GM23248 (cell line): ENCODE results near the gene ZNF750. TPM values are rescaled to one million over a fixed set of nuclear protein-coding genes. Genes with fewer than 3 reads are reported as not detected.

Source experiments
- DNase-seq: peaks from one replicate; pipeline ENCODE4 v3.0.0-alpha.2; 2015
- H2AFZ ChIP-seq: fragments of 200-600 bp; sonication (generic); 2 replicates; pipeline ENCODE4 v1.6.1; 2016; ENCODE audit warnings: antibody characterized with exemption
- H3F3A ChIP-seq: fragments of 200-600 bp; sonication (generic); 2 replicates; pipeline ENCODE4 v1.6.1; 2016; ENCODE audit warnings: mild to moderate bottlenecking, antibody characterized with exemption, mixed run types; ENCODE audit not compliant: insufficient read depth
- H3K27ac ChIP-seq: fragments of 200-600 bp; sonication (generic); 2 replicates; pipeline ENCODE4 v1.5.1; 2016; ENCODE audit warnings: mild to moderate bottlenecking
- H3K27me3 ChIP-seq: fragments of 200-600 bp; sonication (generic); replicated peaks from 2 replicates; pipeline ENCODE4 v1.6.1; 2016; ENCODE audit warnings: mild to moderate bottlenecking; ENCODE audit not compliant: insufficient read depth
- H3K36me3 ChIP-seq: fragments of 200-600 bp; sonication (generic); 2 replicates; pipeline ENCODE4 v1.6.1; 2016; ENCODE audit warnings: low read depth, mild to moderate bottlenecking
- H3K4me1 ChIP-seq: fragments of 200-600 bp; sonication (generic); 2 replicates; pipeline ENCODE4 v1.6.1; 2016; ENCODE audit warnings: mild to moderate bottlenecking; ENCODE audit not compliant: insufficient read depth
- H3K4me2 ChIP-seq: fragments of 200-600 bp; sonication (generic); one replicate; pipeline ENCODE4 v1.6.1; 2016; ENCODE audit warnings: mild to moderate bottlenecking; ENCODE audit not compliant: unreplicated experiment
- H3K4me3 ChIP-seq: fragments of 200-600 bp; sonication (generic); 2 replicates; pipeline ENCODE4 v1.5.1; 2016; ENCODE audit warnings: mild to moderate bottlenecking
- H3K79me2 ChIP-seq: fragments of 200-600 bp; sonication (generic); 2 replicates; pipeline ENCODE4 v1.6.1; 2016; ENCODE audit warnings: mild to moderate bottlenecking; ENCODE audit not compliant: insufficient read depth
- H3K9ac ChIP-seq: fragments of 200-600 bp; sonication (generic); 2 replicates; pipeline ENCODE4 v1.6.1; 2016; ENCODE audit warnings: mild to moderate bottlenecking
- H3K9me2 ChIP-seq: fragments of 200-600 bp; sonication (generic); 2 replicates; pipeline ENCODE4 v1.6.1; 2016; ENCODE audit warnings: mixed run types, mild to moderate bottlenecking, moderate library complexity; ENCODE audit not compliant: insufficient read depth
- H3K9me3 ChIP-seq: fragments of 200-600 bp; sonication (generic); one replicate; pipeline ENCODE4 v1.6.1; 2017; ENCODE audit warnings: low read depth
- H4K20me1 ChIP-seq: fragments of 200-600 bp; sonication (generic); 2 replicates; pipeline ENCODE4 v1.6.0; 2016; ENCODE audit not compliant: insufficient read depth
- EZH2 ChIP-seq: fragments of 200-600 bp; sonication (generic); IDR thresholded peaks from 2 replicates; pipeline ENCODE4 v1.6.1; 2018; ENCODE audit warnings: antibody characterized with exemption, mild to moderate bottlenecking; ENCODE audit not compliant: insufficient read depth, poor library complexity, severe bottlenecking
- EZH2phosphoT487 ChIP-seq: fragments of 200-600 bp; sonication (generic); IDR thresholded peaks from 2 replicates; pipeline ENCODE4 v1.6.1; 2018; ENCODE audit warnings: antibody characterized with exemption, moderate library complexity, mild to moderate bottlenecking, low read depth; ENCODE audit not compliant: insufficient read depth
- WGBS, 2 experiments: methylation state at CpG; one replicate each; pipeline ENCODE4 v1.1.6; 2015 to 2017; ENCODE audit warnings: low lambda C conversion rate in 2 of 2, low coverage in 1 of 2; ENCODE audit errors: missing lambda C conversion rate in 2 of 2; 5-methylcytosine and 5-hydroxymethylcytosine counted together
- in situ Hi-C: fragments of 300-500 bp; cut with MboI; formaldehyde crosslinking; loops from 2 replicates; pipeline ENCODE4 v1.15.0; 2020
- polyA plus RNA-seq: library from polyadenylated mRNA; unstranded; fragments of >200 nt; fragmentation: Nextera tagmentation; extraction: Ambion mirVana; gene quantifications from 2 replicates; pipeline ENCODE4 v1.2.1, GENCODE V29; 2016
- total RNA-seq: library from RNA; depleted of rRNA; stranded (reverse); fragments of >200 nt; shearing (Covaris generic); gene quantifications from 2 replicates; pipeline ENCODE4 v1.2.3, GENCODE V29; 2014

The ZNF750 gene
- total and polyA plus RNA-seq, 2 experiments from 2014 or later: 0.11 TPM; not detected in 1

DNA sequence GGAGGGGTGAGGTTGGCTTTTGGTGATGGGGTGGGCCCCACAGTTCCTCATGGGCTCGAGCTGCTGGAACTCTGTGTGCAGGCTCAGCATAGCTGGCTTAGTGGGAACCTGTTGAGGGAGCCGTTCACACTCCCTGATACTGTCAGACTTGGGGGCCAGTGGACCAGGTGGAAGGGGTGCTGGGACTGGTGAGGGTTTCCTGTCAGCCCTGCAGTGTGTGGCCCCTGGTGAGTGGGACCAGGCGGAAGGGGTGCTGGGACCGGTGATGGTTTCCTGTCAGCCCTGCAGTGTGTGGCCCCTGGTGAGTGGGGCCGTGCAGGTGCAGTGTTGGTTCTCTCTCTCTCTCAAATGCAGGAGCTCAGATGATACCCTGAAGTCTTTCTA is 45.1 kb upstream of the ZNF750 start:
- no peak overlapping the region for H3K4me2 ChIP-seq
- H3K27me3 ChIP-seq: no peaks in the 10 kb centered on the region
- H2AFZ ChIP-seq: no peak overlapping the region
- peaks cover 12% of the 10 kb centered on the region for H3K4me1 ChIP-seq
- H4K20me1 ChIP-seq: no peaks in the 10 kb centered on the region
- no peak overlapping the region for H3K9ac ChIP-seq
- no peak overlapping the region for H3K27ac ChIP-seq
- no peak for TF ChIP-seq EZH2phosphoT487
- TF ChIP-seq EZH2: no peak
- WGBS, 2 experiments: 89 to 95% methylated on average over 5 of the region's 5 CpGs
- H3K9me2 ChIP-seq: no peaks in the 10 kb centered on the region
- no peak overlapping the region for H3K4me3 ChIP-seq
- H3K9me3 ChIP-seq: no peaks in the 10 kb centered on the region
- in situ Hi-C loops: no loop called here
- H3F3A ChIP-seq: 0 out of 2 replicates have a peak, but pooled peaks cover 4% of the 10 kb centered on the region
- no peak for DNase-seq
- no peaks in the 10 kb centered on the region for H3K36me3 ChIP-seq
- no peaks in the 10 kb centered on the region; the same call in 1 of the 2 replicates for H3K79me2 ChIP-seq

- Histone ChIP-seq H3K27me3 (no peaks in the 10 kb centered on the region), H3K4me2 (no peak overlapping the region), H4K20me1 (no peaks in the 10 kb centered on the region), H3F3A (0 out of 2 replicates have a peak, but pooled peaks cover 4% of the 10 kb centered on the region), H3K4me3 (no peak overlapping the region), H3K9me3 (no peaks in the 10 kb centered on the region), H3K27ac (no peak overlapping the region), H3K79me2 (no peaks in the 10 kb centered on the region; the same call in 1 of the 2 replicates), H3K4me1 (peaks cover 12% of the 10 kb centered on the region), H3K9ac (no peak overlapping the region), H3K9me2 (no peaks in the 10 kb centered on the region), H3K36me3 (no peaks in the 10 kb centered on the region), H2AFZ (no peak overlapping the region)
- in situ Hi-C loops: no loop called here
- no peak for TF ChIP-seq EZH2
- TF ChIP-seq EZH2phosphoT487: no peak
- 92% methylated on average over 25 of the region's 25 CpGs for WGBS, 2 experiments
- DNase-seq: no peak
Measured at GRCh38 chr17:82884341-82884969, 44.6 kb upstream of the ZNF750 start.

GRCh38 chr17:82883419-82884031 is 43.7 kb upstream of the ZNF750 start:
- peaks cover 12% of the 10 kb centered on the region for H3K4me1 ChIP-seq
- no peak overlapping the region for H3K4me2 ChIP-seq
- TF ChIP-seq EZH2: no peak
- TF ChIP-seq EZH2phosphoT487: no peak
- H3K9me3 ChIP-seq: no peaks in the 10 kb centered on the region
- H3K9me2 ChIP-seq: no peaks in the 10 kb centered on the region
- H3F3A ChIP-seq: 0 out of 2 replicates have a peak, but pooled peaks cover 4% of the 10 kb centered on the region
- H2AFZ ChIP-seq: no peak overlapping the region
- H3K36me3 ChIP-seq: no peaks in the 10 kb centered on the region
- DNase-seq: no peak
- H4K20me1 ChIP-seq: no peaks in the 10 kb centered on the region
- 95 to 96% methylated on average over 21 to 23 of the region's 23 CpGs for WGBS, 2 experiments
- no peak overlapping the region for H3K4me3 ChIP-seq
- in situ Hi-C loops: no loop called here
- H3K27ac ChIP-seq: no peak overlapping the region
- H3K27me3 ChIP-seq: no peaks in the 10 kb centered on the region
- no peak overlapping the region for H3K9ac ChIP-seq
- H3K79me2 ChIP-seq: no peaks in the 10 kb centered on the region; the same call in 1 of the 2 replicates

- H3K27me3 ChIP-seq: no peaks in the 10 kb centered on the region
- no peak overlapping the region for H3K9ac ChIP-seq
- H3K4me3 ChIP-seq: no peak overlapping the region
- no peak overlapping the region for H3K27ac ChIP-seq
- no peak overlapping the region for H3K4me2 ChIP-seq
- WGBS, 2 experiments: 92 to 94% methylated on average over 36 to 39 of the region's 39 CpGs
- peaks cover 12% of the 10 kb centered on the region for H3K4me1 ChIP-seq
- no peaks in the 10 kb centered on the region for H3K9me2 ChIP-seq
- H4K20me1 ChIP-seq: no peaks in the 10 kb centered on the region
- no peak overlapping the region for H2AFZ ChIP-seq
- DNase-seq: no peak
- H3K36me3 ChIP-seq: no peaks in the 10 kb centered on the region
- no peak for TF ChIP-seq EZH2
- no peak for TF ChIP-seq EZH2phosphoT487
- 0 out of 2 replicates have a peak, but pooled peaks cover 4% of the 10 kb centered on the region for H3F3A ChIP-seq
- H3K79me2 ChIP-seq: no peaks in the 10 kb centered on the region; the same call in 1 of the 2 replicates
- H3K9me3 ChIP-seq: no peaks in the 10 kb centered on the region
- in situ Hi-C loops: no loop called here
Measured at GRCh38 chr17:82882715-82883418, 43.0 kb upstream of the ZNF750 start.
